H9 (cell line): ENCODE measurements around the gene LLGL2. TPM values are rescaled to one million over a fixed set of nuclear protein-coding genes. Genes with fewer than 3 reads are reported as not detected.

Source experiments
- DNase-seq: peaks from one replicate; pipeline ENCODE4 v3.0.0-alpha.2; 2017
- H2AFZ ChIP-seq: one replicate; pipeline ENCODE4 v1.6.1; 2013; ENCODE audit warnings: mild to moderate bottlenecking, low read length, control low read depth, moderate library complexity
- H2AK5ac ChIP-seq: 2 replicates; pipeline ENCODE4 v1.6.1; 2013; ENCODE audit warnings: low read length, control low read depth, mixed read lengths; ENCODE audit not compliant: insufficient read length
- H2BK120ac ChIP-seq: one replicate; pipeline ENCODE4 v1.6.1; 2013; ENCODE audit warnings: low read depth, mild to moderate bottlenecking, low read length, control low read depth, inconsistent platforms; ENCODE audit not compliant: poor library complexity, severe bottlenecking
- H2BK12ac ChIP-seq: 2 replicates; pipeline ENCODE4 v1.6.1; 2013; ENCODE audit warnings: low read length, control low read depth, mixed read lengths, low read depth; ENCODE audit not compliant: insufficient read length
- H2BK15ac ChIP-seq: 2 replicates; pipeline ENCODE4 v1.6.1; 2013; ENCODE audit warnings: low read depth, low read length, control low read depth
- H2BK20ac ChIP-seq: one replicate; pipeline ENCODE4 v1.6.1; 2013; ENCODE audit warnings: low read depth, mild to moderate bottlenecking, low read length, control low read depth, inconsistent platforms; ENCODE audit not compliant: poor library complexity, severe bottlenecking
- H2BK5ac ChIP-seq: 2 replicates; pipeline ENCODE4 v1.6.1; 2013; ENCODE audit warnings: low read length, control low read depth, mixed read lengths; ENCODE audit not compliant: insufficient read length
- H3K14ac ChIP-seq: 2 replicates; pipeline ENCODE4 v1.6.1; 2013; ENCODE audit warnings: low read length, control low read depth; ENCODE audit not compliant: insufficient read depth
- H3K18ac ChIP-seq: 2 replicates; pipeline ENCODE4 v1.6.1; 2013; ENCODE audit warnings: low read depth, mild to moderate bottlenecking, mixed read lengths, low read length, control low read depth; ENCODE audit not compliant: insufficient read length
- H3K23ac ChIP-seq: 2 replicates; pipeline ENCODE4 v1.6.1; 2013; ENCODE audit warnings: low read length, control low read depth, mixed read lengths, low read depth; ENCODE audit not compliant: insufficient read length
- H3K23me2 ChIP-seq: 2 replicates; pipeline ENCODE4 v1.6.1; 2013; ENCODE audit warnings: low read depth, mild to moderate bottlenecking, mixed read lengths, low read length, control low read depth; ENCODE audit not compliant: insufficient read length, poor library complexity, severe bottlenecking
- H3K27ac ChIP-seq: 2 replicates; pipeline ENCODE4 v1.5.1; 2013; ENCODE audit warnings: low read length, control low read depth, mixed read lengths, low read depth; ENCODE audit not compliant: insufficient read length
- H3K27me3 ChIP-seq: 2 replicates; pipeline ENCODE4 v1.6.1; 2013; ENCODE audit warnings: low read length, control low read depth, inconsistent platforms; ENCODE audit not compliant: insufficient read depth
- H3K4ac ChIP-seq: 2 replicates; pipeline ENCODE4 v1.6.1; 2013; ENCODE audit warnings: low read depth, mild to moderate bottlenecking, control low read depth, inconsistent platforms, low read length, moderate library complexity
- H3K4me1 ChIP-seq: 2 replicates; pipeline ENCODE4 v1.6.1; 2013; ENCODE audit warnings: low read length, control low read depth, inconsistent platforms; ENCODE audit not compliant: insufficient read depth
- H3K4me2 ChIP-seq: 2 replicates; pipeline ENCODE4 v1.6.1; 2013; ENCODE audit warnings: low read length, control low read depth, mixed read lengths; ENCODE audit not compliant: insufficient read length, insufficient read depth
- H3K56ac ChIP-seq: 2 replicates; pipeline ENCODE4 v1.6.1; 2013; ENCODE audit warnings: low read depth, mild to moderate bottlenecking, mixed read lengths, low read length, control low read depth; ENCODE audit not compliant: insufficient read length
- H3K79me1 ChIP-seq: 2 replicates; pipeline ENCODE4 v1.6.1; 2013; ENCODE audit warnings: low read depth, mild to moderate bottlenecking, moderate library complexity, low read length, control low read depth, inconsistent platforms; ENCODE audit not compliant: insufficient read depth, poor library complexity, severe bottlenecking
- H3K79me2 ChIP-seq: 2 replicates; pipeline ENCODE4 v1.6.1; 2013; ENCODE audit warnings: low read length, control low read depth, inconsistent platforms; ENCODE audit not compliant: insufficient read depth
- H3K9ac ChIP-seq: 2 replicates; pipeline ENCODE4 v1.6.1; 2013; ENCODE audit warnings: low read length, control low read depth, mixed read lengths; ENCODE audit not compliant: insufficient read length; ENCODE audit errors: extremely low read depth
- H3K9me3 ChIP-seq: one replicate; pipeline ENCODE4 v1.6.1; 2013; ENCODE audit warnings: low read depth, low read length, inconsistent platforms; ENCODE audit not compliant: control insufficient read depth
- H3T11ph ChIP-seq: one replicate; pipeline ENCODE4 v1.6.1; 2013; ENCODE audit warnings: mild to moderate bottlenecking, low read length, control low read depth, inconsistent platforms
- H4K20me1 ChIP-seq: one replicate; pipeline ENCODE4 v1.6.1; 2013; ENCODE audit not compliant: control insufficient read depth, insufficient read length, insufficient read depth
- H4K5ac ChIP-seq: 2 replicates; pipeline ENCODE4 v1.6.1; 2013; ENCODE audit warnings: low read depth, mild to moderate bottlenecking, mixed read lengths, low read length, control low read depth; ENCODE audit not compliant: insufficient read length
- H4K8ac ChIP-seq: replicated peaks from 2 replicates; pipeline ENCODE4 v1.6.1; 2013; ENCODE audit warnings: low read length, control low read depth, mixed read lengths, low read depth; ENCODE audit not compliant: insufficient read length
- H4K91ac ChIP-seq: 2 replicates; pipeline ENCODE4 v1.6.1; 2013; ENCODE audit warnings: low read depth, mild to moderate bottlenecking, moderate library complexity, mixed read lengths, low read length, control low read depth; ENCODE audit not compliant: insufficient read length
- H3K27ac Mint-ChIP-seq, 3 experiments: 2 replicates in 2 of 3; 3 replicates in 1 of 3; pipeline ENCODE4 v1.8.0; 2020 to 2021; ENCODE audit warnings: mixed read lengths in 3 of 3, mild to moderate bottlenecking in 1 of 3, moderate library complexity in 1 of 3
- H3K27me3 Mint-ChIP-seq: 2 replicates; pipeline ENCODE4 v1.8.0; 2021; ENCODE audit warnings: low read depth, mild to moderate bottlenecking, moderate library complexity, mixed read lengths
- H3K36me3 Mint-ChIP-seq, 3 experiments: 2 replicates in 2 of 3; 3 replicates in 1 of 3; pipeline ENCODE4 v1.8.0; 2020 to 2021; ENCODE audit warnings: low read depth in 3 of 3, mixed read lengths in 3 of 3; ENCODE audit not compliant: insufficient read depth in 1 of 3
- H3K4me1 Mint-ChIP-seq, 2 experiments: 2 replicates each; pipeline ENCODE4 v1.8.0; 2020; ENCODE audit warnings: mixed read lengths in 2 of 2
- H3K4me3 Mint-ChIP-seq, 2 experiments: 2 replicates in 1 of 2; 3 replicates in 1 of 2; pipeline ENCODE4 v1.8.0; 2020 to 2021; ENCODE audit warnings: mild to moderate bottlenecking in 2 of 2, mixed read lengths in 2 of 2, moderate library complexity in 1 of 2
- H3K9me3 Mint-ChIP-seq, 2 experiments: 2 replicates in 1 of 2; 3 replicates in 1 of 2; pipeline ENCODE4 v1.8.0; 2020; ENCODE audit warnings: mild to moderate bottlenecking in 2 of 2, mixed read lengths in 2 of 2, moderate library complexity in 1 of 2
- WGBS: extraction: QIAGEN DNeasy Blood & Tissue Kit; methylation state at CpG from one replicate; pipeline ENCODE4 v1.1.7; 2013; ENCODE audit warnings: missing lambda C conversion rate, low lambda C conversion rate, mixed read lengths; ENCODE audit not compliant: insufficient read length; ENCODE audit errors: extremely low coverage; 5-methylcytosine and 5-hydroxymethylcytosine counted together
- total RNA-seq: library from RNA; stranded (reverse); gene quantifications from 2 replicates; pipeline ENCODE4 v1.2.1, GENCODE V29; 2021
- TF ChIP-seq, protein P1 (sequence below): fragments of 200-600 bp; sonication (generic); conservative IDR thresholded peaks from 3 replicates; pipeline ENCODE4 v1.8.0; 2021; ENCODE audit warnings: antibody characterized with exemption, mild to moderate bottlenecking

Gene LLGL2
- total RNA-seq, 1 experiment from 2014 or later, result 90.4 TPM

DNA sequence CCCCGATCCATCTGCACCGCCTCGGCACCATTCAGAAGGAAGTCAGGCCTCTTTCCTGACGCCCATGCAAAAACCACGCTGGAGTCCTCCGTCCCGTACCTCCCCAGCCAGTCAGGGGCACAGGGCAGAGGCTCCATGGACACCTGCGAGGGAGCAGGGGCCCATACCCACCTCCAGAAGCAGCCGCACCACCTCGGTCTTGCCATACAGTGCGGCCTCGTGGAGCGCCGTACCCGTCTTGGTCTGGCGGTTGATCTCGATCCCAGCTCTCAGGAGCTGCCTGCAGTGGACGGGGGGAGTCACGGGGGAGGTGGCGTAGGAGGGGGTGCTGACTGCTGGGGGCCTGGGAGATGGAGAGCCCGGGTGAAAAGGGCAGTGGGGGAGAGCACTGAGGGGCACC lies 19.4 kb upstream of the LLGL2 start:
- no peak overlapping the region for H2BK12ac ChIP-seq
- no peaks in the 10 kb centered on the region for H4K20me1 ChIP-seq
- no peak overlapping the region for H3K4ac ChIP-seq
- H3K14ac ChIP-seq, result no peak overlapping the region
- no peak overlapping the region for H2BK15ac ChIP-seq
- H2BK120ac ChIP-seq, result no peak overlapping the region
- no peak overlapping the region for H4K91ac ChIP-seq
- H3K79me1 ChIP-seq, result no peaks in the 10 kb centered on the region
- no CpG with 5 or more reads among the region's 21 CpGs for WGBS
- no peak overlapping the region for H2AK5ac ChIP-seq
- no peak overlapping the region for H3K4me2 ChIP-seq
- no peaks in the 10 kb centered on the region for H3K4me1 ChIP-seq
- H4K8ac ChIP-seq, result no peak overlapping the region
- Mint-ChIP-seq H3K4me3 (no peak overlapping the region), H3K9me3 (no peaks in the 10 kb centered on the region), H3K4me1 (no peaks in the 10 kb centered on the region), H3K27me3 (no peaks in the 10 kb centered on the region), H3K36me3 (peaks cover 0 to 37% (median 23%) of the 10 kb centered on the region in 3 experiments; a peak in 5 of 7 replicates), H3K27ac (peak overlapping the region in 1 of 3 experiments; percentile 59; a peak in 1 of 7 replicates)
- no peak overlapping the region for H3T11ph ChIP-seq
- H3K27ac ChIP-seq, result no peak overlapping the region
- H3K9me3 ChIP-seq, result no peaks in the 10 kb centered on the region
- H4K5ac ChIP-seq, result no peak overlapping the region
- no peaks in the 10 kb centered on the region for H3K79me2 ChIP-seq
- no peak overlapping the region for H2AFZ ChIP-seq
- H3K9ac ChIP-seq, result no peak overlapping the region
- no peak overlapping the region for H3K56ac ChIP-seq
- H3K23me2 ChIP-seq, result no peaks in the 10 kb centered on the region
- no peak overlapping the region for H3K18ac ChIP-seq
- H2BK20ac ChIP-seq, result no peak overlapping the region
- no peak overlapping the region for H2BK5ac ChIP-seq
- DNase-seq, result no peak
- TF ChIP-seq, protein P1, sequence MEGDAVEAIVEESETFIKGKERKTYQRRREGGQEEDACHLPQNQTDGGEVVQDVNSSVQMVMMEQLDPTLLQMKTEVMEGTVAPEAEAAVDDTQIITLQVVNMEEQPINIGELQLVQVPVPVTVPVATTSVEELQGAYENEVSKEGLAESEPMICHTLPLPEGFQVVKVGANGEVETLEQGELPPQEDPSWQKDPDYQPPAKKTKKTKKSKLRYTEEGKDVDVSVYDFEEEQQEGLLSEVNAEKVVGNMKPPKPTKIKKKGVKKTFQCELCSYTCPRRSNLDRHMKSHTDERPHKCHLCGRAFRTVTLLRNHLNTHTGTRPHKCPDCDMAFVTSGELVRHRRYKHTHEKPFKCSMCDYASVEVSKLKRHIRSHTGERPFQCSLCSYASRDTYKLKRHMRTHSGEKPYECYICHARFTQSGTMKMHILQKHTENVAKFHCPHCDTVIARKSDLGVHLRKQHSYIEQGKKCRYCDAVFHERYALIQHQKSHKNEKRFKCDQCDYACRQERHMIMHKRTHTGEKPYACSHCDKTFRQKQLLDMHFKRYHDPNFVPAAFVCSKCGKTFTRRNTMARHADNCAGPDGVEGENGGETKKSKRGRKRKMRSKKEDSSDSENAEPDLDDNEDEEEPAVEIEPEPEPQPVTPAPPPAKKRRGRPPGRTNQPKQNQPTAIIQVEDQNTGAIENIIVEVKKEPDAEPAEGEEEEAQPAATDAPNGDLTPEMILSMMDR, result no peak
- H3K23ac ChIP-seq, result no peak overlapping the region
- no peaks in the 10 kb centered on the region for H3K27me3 ChIP-seq
